Thyroid gland (tissue), 4 donors: ENCODE measurements around the gene CACNA1E. TPM values are rescaled to one million over a fixed set of nuclear protein-coding genes. Genes with fewer than 3 reads are reported as not detected.

ENCODE experiments used
- DNase-seq, 2 donors: peaks; one replicate each; pipeline ENCODE4 v3.0.0-alpha.2; 2019
- H3K27ac ChIP-seq, 3 donors: fragments of 200-600 bp; sonication (generic); 1 replicate in 2 of 3; 2 replicates in 1 of 3; pipeline ENCODE4 v1.5.1; 2016 to 2019; ENCODE audit warnings: mild to moderate bottlenecking in 1 of 3, moderate library complexity in 1 of 3
- H3K27me3 ChIP-seq: fragments of 200-600 bp; sonication (generic); one replicate; pipeline ENCODE4 v1.5.1; 2019
- H3K36me3 ChIP-seq, 2 donors: fragments of 200-600 bp; sonication (generic); one replicate each; pipeline ENCODE4 v1.5.1; 2016 to 2019
- H3K4me1 ChIP-seq, 2 donors: fragments of 200-600 bp; sonication (generic); one replicate each; pipeline ENCODE4 v1.5.1; 2017 to 2019
- H3K4me3 ChIP-seq, 3 donors: fragments of 200-600 bp; sonication (generic); replicated peaks in 1 of 3; 1 replicate in 2 of 3; 2 replicates in 1 of 3; pipeline ENCODE4 v1.5.1; 2016; ENCODE audit warnings: mild to moderate bottlenecking in 1 of 3
- H3K9me3 ChIP-seq: fragments of 200-600 bp; sonication (generic); one replicate; pipeline ENCODE4 v1.5.1; 2017
- POLR2A ChIP-seq, 2 donors: fragments of 450-650 bp; IDR thresholded peaks; one replicate each; pipeline ENCODE4 v1.6.1; 2017; ENCODE audit warnings: antibody characterized with exemption in 2 of 2, mild to moderate bottlenecking in 2 of 2, moderate library complexity in 1 of 2
- WGBS, 2 donors: methylation state at CpG; one replicate each; pipeline ENCODE4 v1.1.5; 2017; 5-methylcytosine and 5-hydroxymethylcytosine counted together
- intact Hi-C: fragments of 100-400 bp; cut with DNase I; formaldehyde crosslinking; loops from one replicate; pipeline ENCODE4 v1.15.1; 2023
- total RNA-seq, 4 donors: library from RNA; depleted of rRNA; stranded (reverse); fragments of >200 nt; gene quantifications; one replicate each; pipeline ENCODE4 v1.2.3, GENCODE V29; 2016
- TF ChIP-seq, protein P1 (sequence below), 6 experiments: fragments of 200-600 bp in 3 of 6; fragments of 450-650 bp in 3 of 6; sonication (generic) in 3 of 6; IDR thresholded peaks; one replicate each; pipeline ENCODE4 v1.5.1; 2016 to 2019; ENCODE audit warnings: antibody characterized with exemption in 6 of 6, mild to moderate bottlenecking in 2 of 6, inconsistent platforms in 1 of 6, moderate library complexity in 1 of 6

The CACNA1E gene
- total RNA-seq, 4 donors from 2014 or later: under 0.01 to 0.46 (median 0.15) TPM

DNA sequence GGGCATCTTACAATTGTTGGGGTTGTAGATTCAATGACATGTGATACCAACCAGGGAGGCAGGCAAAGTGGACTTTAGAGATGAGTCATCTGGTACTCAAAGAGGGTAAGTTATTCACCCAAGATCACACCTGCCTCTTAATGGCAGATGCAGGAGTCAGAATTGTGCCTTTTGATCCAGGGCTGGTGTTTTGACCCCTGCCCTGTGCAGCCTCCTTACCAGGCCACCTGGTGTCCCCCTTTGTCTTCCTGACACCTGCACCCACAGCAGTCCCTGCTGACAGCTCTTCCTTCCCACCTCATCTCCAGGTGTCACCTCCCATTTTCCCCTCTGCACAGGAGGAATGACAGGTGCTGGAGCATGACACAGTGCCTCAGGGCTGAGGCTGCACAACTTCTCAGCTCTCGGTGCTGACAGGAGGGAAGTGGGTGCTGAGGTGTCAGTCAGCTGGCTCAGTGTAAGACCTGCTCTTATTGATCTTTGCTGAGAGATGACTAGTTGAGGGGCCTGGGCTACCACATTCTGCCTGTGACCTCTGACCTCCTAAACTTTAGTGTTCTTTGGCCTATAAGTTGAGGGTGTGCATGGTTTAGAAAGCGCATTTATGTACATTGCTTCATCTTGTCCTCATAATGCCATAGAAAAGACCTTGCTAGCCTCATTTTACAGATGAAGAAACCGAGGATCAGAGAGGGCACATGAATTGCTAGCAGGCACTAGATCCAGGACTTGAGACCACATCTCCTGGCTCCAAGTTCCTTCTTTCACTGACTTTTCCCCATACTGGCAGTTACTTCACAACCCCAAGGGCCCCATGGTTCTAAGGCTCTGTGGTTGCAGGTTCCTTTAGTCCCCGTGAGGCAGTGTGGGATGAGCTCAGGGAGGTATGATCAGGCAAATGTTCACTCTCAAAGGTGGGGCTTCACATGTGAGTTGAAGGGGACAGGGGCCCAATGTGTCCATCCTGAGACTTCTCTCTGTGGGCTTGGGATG is 31.3 kb downstream of the CACNA1E start:
- TF ChIP-seq, protein P1, sequence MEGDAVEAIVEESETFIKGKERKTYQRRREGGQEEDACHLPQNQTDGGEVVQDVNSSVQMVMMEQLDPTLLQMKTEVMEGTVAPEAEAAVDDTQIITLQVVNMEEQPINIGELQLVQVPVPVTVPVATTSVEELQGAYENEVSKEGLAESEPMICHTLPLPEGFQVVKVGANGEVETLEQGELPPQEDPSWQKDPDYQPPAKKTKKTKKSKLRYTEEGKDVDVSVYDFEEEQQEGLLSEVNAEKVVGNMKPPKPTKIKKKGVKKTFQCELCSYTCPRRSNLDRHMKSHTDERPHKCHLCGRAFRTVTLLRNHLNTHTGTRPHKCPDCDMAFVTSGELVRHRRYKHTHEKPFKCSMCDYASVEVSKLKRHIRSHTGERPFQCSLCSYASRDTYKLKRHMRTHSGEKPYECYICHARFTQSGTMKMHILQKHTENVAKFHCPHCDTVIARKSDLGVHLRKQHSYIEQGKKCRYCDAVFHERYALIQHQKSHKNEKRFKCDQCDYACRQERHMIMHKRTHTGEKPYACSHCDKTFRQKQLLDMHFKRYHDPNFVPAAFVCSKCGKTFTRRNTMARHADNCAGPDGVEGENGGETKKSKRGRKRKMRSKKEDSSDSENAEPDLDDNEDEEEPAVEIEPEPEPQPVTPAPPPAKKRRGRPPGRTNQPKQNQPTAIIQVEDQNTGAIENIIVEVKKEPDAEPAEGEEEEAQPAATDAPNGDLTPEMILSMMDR (IDR thresholded peaks at IDR 0.05): no peak
- 72 to 88% methylated on average over 4 of the region's 4 CpGs for WGBS, 2 donors

DNA sequence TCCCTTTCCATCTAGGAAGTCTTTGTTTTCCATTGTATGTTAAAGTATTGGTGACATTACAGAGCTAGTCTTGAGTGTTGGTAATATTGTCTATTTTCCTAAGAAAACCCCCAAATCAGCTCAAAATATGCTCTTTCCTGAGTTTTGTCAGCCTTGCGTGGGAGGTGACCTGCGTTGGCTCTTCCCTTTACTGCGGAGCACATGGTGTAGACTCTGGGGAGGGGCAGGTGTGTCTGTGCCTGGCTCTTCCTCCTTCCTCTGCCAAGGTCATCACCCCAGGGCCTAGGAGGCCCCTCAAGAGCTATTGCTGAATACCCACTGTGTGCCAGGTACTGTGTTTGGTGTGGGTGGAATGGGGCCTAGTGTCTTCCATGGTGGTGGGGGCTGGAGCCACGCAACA is 33.4 kb downstream of the CACNA1E start:
- no peaks in the 10 kb centered on the region for H3K9me3 ChIP-seq
- no peaks in the 10 kb centered on the region for H3K27me3 ChIP-seq
- DNase-seq: no peak
- intact Hi-C loops: no loop called here
- TF ChIP-seq, protein P1 (IDR thresholded peaks at IDR 0.05): no peak
- TF ChIP-seq POLR2A (IDR thresholded peaks at IDR 0.05): no peak
- H3K4me1 ChIP-seq: no peaks in the 10 kb centered on the region
- WGBS, 2 donors: 93 to 95% methylated on average over 4 of the region's 4 CpGs
- H3K4me3 ChIP-seq: no peak overlapping the region
- H3K36me3 ChIP-seq: no peaks in the 10 kb centered on the region
- no peak overlapping the region for H3K27ac ChIP-seq

More for the DNA sequence above, 31.3 kb downstream of the CACNA1E start:
- intact Hi-C loops: no loop called here
- no peaks in the 10 kb centered on the region for H3K27me3 ChIP-seq
- H3K9me3 ChIP-seq: no peaks in the 10 kb centered on the region
- H3K36me3 ChIP-seq: no peaks in the 10 kb centered on the region
- no peak for DNase-seq
- H3K4me1 ChIP-seq: no peaks in the 10 kb centered on the region
- H3K27ac ChIP-seq: no peak overlapping the region
- H3K4me3 ChIP-seq: no peak overlapping the region

DNA sequence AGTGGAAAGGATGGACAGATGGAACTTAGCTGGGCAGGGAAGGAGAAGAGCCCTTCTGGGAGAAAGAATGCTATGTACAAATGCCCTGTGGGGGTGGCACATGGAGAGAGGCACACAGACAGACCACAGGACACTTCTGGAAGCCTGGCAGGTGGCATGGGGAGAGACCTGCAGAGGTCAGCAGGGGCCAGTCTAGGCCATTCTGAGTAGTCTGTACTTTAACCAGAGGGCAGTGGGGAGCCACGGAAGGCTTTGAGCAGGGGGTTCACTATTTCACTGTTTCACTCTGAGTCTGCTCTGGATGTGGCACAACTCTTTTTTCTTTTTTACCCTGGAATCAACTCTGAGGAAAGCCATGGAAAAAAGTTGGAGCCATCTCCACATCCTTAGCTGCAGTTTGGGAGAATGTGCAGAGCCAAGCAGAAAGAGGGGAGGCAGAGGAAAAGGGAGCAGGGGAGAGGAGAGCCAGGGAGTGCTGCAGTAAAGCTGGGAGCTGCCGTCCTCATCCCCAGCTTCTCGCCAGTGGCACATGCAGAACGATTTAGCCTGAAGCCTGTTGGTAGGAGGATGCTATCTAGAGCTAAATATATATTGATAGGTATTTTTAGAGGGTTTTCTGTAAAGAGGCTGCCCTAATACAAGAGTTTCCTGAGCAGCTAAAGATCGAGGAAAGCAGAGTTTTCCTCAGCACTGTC is 34.0 kb downstream of the CACNA1E start:
- H3K36me3 ChIP-seq: no peaks in the 10 kb centered on the region
- 51 to 54% methylated on average over 5 of the region's 5 CpGs for WGBS, 2 donors
- no peaks in the 10 kb centered on the region for H3K27me3 ChIP-seq
- intact Hi-C loops: no loop called here
- H3K4me1 ChIP-seq: no peaks in the 10 kb centered on the region
- no peak for DNase-seq
- TF ChIP-seq, protein P1 (IDR thresholded peaks at IDR 0.05): no peak
- TF ChIP-seq POLR2A (IDR thresholded peaks at IDR 0.05): no peak
- H3K27ac ChIP-seq: no peak overlapping the region
- H3K4me3 ChIP-seq: no peak overlapping the region
- no peaks in the 10 kb centered on the region for H3K9me3 ChIP-seq

DNA sequence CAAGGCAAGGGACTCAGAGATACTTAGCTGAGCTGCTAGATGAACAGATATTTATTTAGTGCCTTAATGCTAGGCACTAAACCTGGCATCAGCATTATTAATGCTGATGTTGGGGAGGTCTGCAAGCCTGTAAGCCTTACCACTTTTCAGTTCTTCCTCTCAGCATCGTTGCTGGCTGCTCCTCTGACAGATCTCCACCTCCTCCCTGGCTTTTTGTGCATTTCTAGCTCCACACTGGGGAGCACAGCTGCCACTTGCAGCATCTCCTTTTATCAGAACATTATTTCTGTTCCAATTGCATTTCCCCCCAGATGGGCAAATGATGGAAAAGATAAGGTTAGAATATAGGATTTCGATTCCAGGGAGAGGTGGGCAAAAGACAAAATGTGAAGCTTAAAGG is 34.8 kb downstream of the CACNA1E start:
- no peaks in the 10 kb centered on the region for H3K27me3 ChIP-seq
- WGBS, 2 donors: 64 to 66% methylated on average over 2 of the region's 2 CpGs
- no peak for DNase-seq
- no peak overlapping the region for H3K27ac ChIP-seq
- TF ChIP-seq, protein P1 (IDR thresholded peaks at IDR 0.05): no peak
- no peak for TF ChIP-seq POLR2A (IDR thresholded peaks at IDR 0.05)
- no peak overlapping the region for H3K4me3 ChIP-seq
- H3K9me3 ChIP-seq: no peaks in the 10 kb centered on the region
- intact Hi-C loops: no loop called here
- H3K36me3 ChIP-seq: no peaks in the 10 kb centered on the region
- no peaks in the 10 kb centered on the region for H3K4me1 ChIP-seq

DNA sequence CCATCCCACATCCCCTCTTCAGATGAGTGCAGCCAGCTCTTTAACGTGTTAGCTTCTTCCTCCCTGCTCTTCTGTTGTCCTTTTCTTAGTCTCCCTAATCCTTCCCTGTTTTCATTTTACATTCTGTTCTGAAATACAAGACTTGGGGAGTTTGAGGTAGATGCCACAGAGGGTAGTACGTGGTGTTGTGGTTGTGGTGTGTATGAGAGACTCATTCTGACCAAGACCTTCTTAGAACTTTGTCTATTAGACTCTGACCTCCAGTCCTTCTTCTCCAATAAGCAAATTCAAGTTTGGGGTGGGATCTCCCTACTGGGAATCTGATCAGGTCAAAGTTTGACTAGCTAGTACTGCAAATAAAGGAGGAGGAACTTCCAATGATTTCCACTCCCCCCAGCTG is 39.5 kb downstream of the CACNA1E start:
- intact Hi-C loops: no loop called here
- H3K4me1 ChIP-seq: no peaks in the 10 kb centered on the region
- no peak for DNase-seq
- H3K4me3 ChIP-seq: no peak overlapping the region
- no peaks in the 10 kb centered on the region for H3K27me3 ChIP-seq
- no peak overlapping the region for H3K27ac ChIP-seq
- WGBS, 2 donors: 58 to 62% methylated on average over 2 of the region's 2 CpGs
- H3K36me3 ChIP-seq: no peaks in the 10 kb centered on the region
- TF ChIP-seq, protein P1 (IDR thresholded peaks at IDR 0.05): no peak
- TF ChIP-seq POLR2A (IDR thresholded peaks at IDR 0.05): no peak
- no peaks in the 10 kb centered on the region for H3K9me3 ChIP-seq
